Fibroblast of peridontal ligament (primary cell): ENCODE data around the gene TMC6.
"Not testable (repeated sequence)": the region's sequence is repeated elsewhere in the genome, so short reads cannot be mapped to it uniquely, and the experiment has no call there.

ENCODE experiments used
- DNase-seq: peaks from one replicate; pipeline ENCODE4 v3.0.0-alpha.2; 2010; ENCODE audit errors: extremely low read depth

TMC6 gene

GRCh38 chr17:78124836-78125137, 3.8 kb downstream of the TMC6 start:
- no peak for DNase-seq

GRCh38 chr17:78124081-78124835, 4.3 kb downstream of the TMC6 start:
- no peak for DNase-seq

GRCh38 chr17:78123258-78123929, 5.2 kb downstream of the TMC6 start:
- DNase-seq = no peak

- no peak for DNase-seq
Measured at GRCh38 chr17:78122931-78123249, 5.7 kb downstream of the TMC6 start.

GRCh38 chr17:78122216-78122930, 6.2 kb downstream of the TMC6 start:
- no peak for DNase-seq

GRCh38 chr17:78121801-78122215, 6.7 kb downstream of the TMC6 start:
- DNase-seq = no peak

- no peak for DNase-seq
Measured at GRCh38 chr17:78120971-78121800, 7.4 kb downstream of the TMC6 start.

GRCh38 chr17:78120537-78120936, 8.0 kb downstream of the TMC6 start:
- no peak for DNase-seq

GRCh38 chr17:78118801-78119241, 9.7 kb downstream of the TMC6 start:
- no peak for DNase-seq

GRCh38 chr17:78117027-78117981, 11.3 kb downstream of the TMC6 start:
- no peak for DNase-seq

GRCh38 chr17:78116411-78116810, 12.1 kb downstream of the TMC6 start:
- no peak for DNase-seq

- not testable (repeated sequence) for DNase-seq
Measured at GRCh38 chr17:78115803-78116202, 12.8 kb downstream of the TMC6 start.

- no peak for DNase-seq
Measured at GRCh38 chr17:78114831-78115723, 13.5 kb downstream of the TMC6 start.

GRCh38 chr17:78113804-78114785, 14.5 kb downstream of the TMC6 start:
- DNase-seq = peak; percentile 7

- DNase-seq = peak; percentile 37
Measured at GRCh38 chr17:78112518-78113471, 15.8 kb downstream of the TMC6 start.

GRCh38 chr17:78111727-78112517, 16.6 kb downstream of the TMC6 start:
- DNase-seq = no peak
